ENCODE results near the gene PFKL. TPM values are rescaled to one million over a fixed set of nuclear protein-coding genes. Genes with fewer than 3 reads are reported as not detected.
"Not testable (repeated sequence)": the region's sequence is repeated elsewhere in the genome, so short reads cannot be mapped to it uniquely, and the experiment has no call there.

PFKL gene
- total RNA-seq, 1 experiment from 2014 or later: 67.5 TPM

GRCh38 chr21:44301961-44302406, 2.1 kb downstream of the PFKL start:
- peaks cover 10% of the 10 kb centered on the region; the same call in 1 of the 2 replicates for H3K79me2 ChIP-seq (ENCODE audit: low read depth)
- intact Hi-C loops (cut with micrococcal nuclease; ENCODE audit: unreplicated experiment): no loop called here
- H4K20me1 ChIP-seq (ENCODE audit: insufficient read depth): peaks cover 22% of the 10 kb centered on the region
- no peak overlapping the region for H2AFZ ChIP-seq
- no peaks in the 10 kb centered on the region for H3K9me3 ChIP-seq (ENCODE audit: insufficient read depth, low read depth)
- no TSS peak for BruUV-seq (replicated peaks)
- DNase-seq: no peak
- no peak overlapping the region for H3K27ac ChIP-seq
- peaks cover 15% of the 10 kb centered on the region; the same call in 1 of the 2 replicates for H3F3A ChIP-seq (ENCODE audit: insufficient read depth, low read depth)
- no peaks in the 10 kb centered on the region for H3K36me3 ChIP-seq (ENCODE audit: low read depth)
- TF ChIP-seq CTCF (conservative IDR thresholded peaks at IDR 0.05): no peak
- TF ChIP-seq EZH2 (IDR thresholded peaks at IDR 0.05; ENCODE audit: low read depth): no peak
- ChIA-PET POLR2A (ENCODE audit: unreplicated experiment) (no interaction called here), CTCF (no interaction called here)
- no peaks in the 10 kb centered on the region for H3K27me3 ChIP-seq (ENCODE audit: insufficient read depth, low read depth)
- H3K4me3 ChIP-seq: no peak overlapping the region
- H3K4me2 ChIP-seq: no peak overlapping the region
- H3K9me2 ChIP-seq (ENCODE audit: insufficient read depth): no peaks in the 10 kb centered on the region
- 0 out of 2 replicates have a peak, but pooled peaks cover 12% of the 10 kb centered on the region for H3K4me1 ChIP-seq (replicated peaks; ENCODE audit: insufficient read depth)

- H3K27ac ChIP-seq; POLR2A ChIA-PET (ENCODE audit: unreplicated experiment); H3K9me2 ChIP-seq (ENCODE audit: insufficient read depth); H3K4me3 ChIP-seq; H3K27me3 ChIP-seq (ENCODE audit: insufficient read depth, low read depth); BruUV-seq (replicated peaks); H3K9me3 ChIP-seq (ENCODE audit: insufficient read depth, low read depth); H2AFZ ChIP-seq; H3K36me3 ChIP-seq (ENCODE audit: low read depth); H3K4me2 ChIP-seq; DNase-seq; CTCF ChIA-PET; H3K79me2 ChIP-seq (ENCODE audit: low read depth); intact Hi-C loops (cut with micrococcal nuclease; ENCODE audit: unreplicated experiment): not testable (repeated sequence)
- TF ChIP-seq CTCF (conservative IDR thresholded peaks at IDR 0.05): peak; percentile 31; the same call in 1 of the 2 replicates
- Histone ChIP-seq H4K20me1 (ENCODE audit: insufficient read depth) (peaks cover 22% of the 10 kb centered on the region), H3F3A (ENCODE audit: insufficient read depth, low read depth) (peaks cover 14% of the 10 kb centered on the region; the same call in 1 of the 2 replicates), H3K4me1 (replicated peaks; ENCODE audit: insufficient read depth) (0 out of 2 replicates have a peak, but pooled peaks cover 11% of the 10 kb centered on the region)
Measured at GRCh38 chr21:44302573-44303401, 2.9 kb downstream of the PFKL start.

GRCh38 chr21:44303490-44303981, 3.7 kb downstream of the PFKL start:
- Histone ChIP-seq H3K4me2 (no peak overlapping the region), H3F3A (ENCODE audit: insufficient read depth, low read depth) (peaks cover 6% of the 10 kb centered on the region; the same call in 1 of the 2 replicates), H3K79me2 (ENCODE audit: low read depth) (peaks cover 10% of the 10 kb centered on the region; the same call in 1 of the 2 replicates), H3K4me3 (no peak overlapping the region), H3K9me2 (ENCODE audit: insufficient read depth) (no peaks in the 10 kb centered on the region), H3K27me3 (ENCODE audit: insufficient read depth, low read depth) (no peaks in the 10 kb centered on the region), H3K9me3 (ENCODE audit: insufficient read depth, low read depth) (no peaks in the 10 kb centered on the region), H3K4me1 (replicated peaks; ENCODE audit: insufficient read depth) (0 out of 2 replicates have a peak, but pooled peaks cover 6% of the 10 kb centered on the region), H3K27ac (no peak overlapping the region), H2AFZ (no peak overlapping the region), H4K20me1 (ENCODE audit: insufficient read depth) (peaks cover 22% of the 10 kb centered on the region), H3K36me3 (ENCODE audit: low read depth) (no peaks in the 10 kb centered on the region)
- BruUV-seq (replicated peaks): no TSS peak
- DNase-seq: no peak
- CTCF ChIA-PET: no interaction called here
- no peak for TF ChIP-seq CTCF (conservative IDR thresholded peaks at IDR 0.05)
- intact Hi-C loops (cut with micrococcal nuclease; ENCODE audit: unreplicated experiment): no loop called here
- POLR2A ChIA-PET (ENCODE audit: unreplicated experiment): no interaction called here

Measured in PC-9 (cell line).